PC-9 (cell line): ENCODE measurements around the gene POFUT2. TPM values are rescaled to one million over a fixed set of nuclear protein-coding genes. Genes with fewer than 3 reads are reported as not detected.

Experiments
- BruUV-seq: library from RNA; stranded (reverse); fragments of 400-500 nt; replicated peaks from 2 replicates; lab custom pipeline; 2021; lab: Mats Ljungman, UMichigan
- CTCF ChIA-PET: fragments of 300-600 bp; sonication (Branson Sonifier 250); formaldehyde crosslinking; loops from one replicate; lab custom pipeline; 2022; ENCODE audit warnings: antibody characterized with exemption; lab: Charles Lee
- POLR2A ChIA-PET: fragments of 300-600 bp; sonication (Branson Sonifier 250); formaldehyde crosslinking; loops from one replicate; lab custom pipeline; 2022; ENCODE audit warnings: antibody characterized with exemption; ENCODE audit not compliant: unreplicated experiment; lab: Charles Lee
- DNase-seq, 2 experiments: peaks; one replicate each; pipeline versions ENCODE4 v3.0.0 to v3.0.0-alpha.2; 2015 to 2022; ENCODE audit warnings: mixed read lengths in 1 of 2
- H2AFZ ChIP-seq: fragments of 200-600 bp; sonication (generic); 2 replicates; pipeline ENCODE4 v1.8.1; 2017; ENCODE audit warnings: antibody characterized with exemption
- H3F3A ChIP-seq: fragments of 200-600 bp; sonication (generic); 2 replicates; pipeline ENCODE4 v1.8.1; 2017; ENCODE audit warnings: antibody characterized with exemption, mild to moderate bottlenecking, low read depth; ENCODE audit not compliant: insufficient read depth
- H3K27ac ChIP-seq: fragments of 200-600 bp; sonication (generic); 2 replicates; pipeline ENCODE4 v1.6.1; 2016; ENCODE audit warnings: mixed run types
- H3K27me3 ChIP-seq: fragments of 200-600 bp; sonication (generic); 2 replicates; pipeline ENCODE4 v1.6.1; 2016; ENCODE audit warnings: low read depth, mixed run types; ENCODE audit not compliant: insufficient read depth
- H3K36me3 ChIP-seq: fragments of 200-600 bp; sonication (generic); 2 replicates; pipeline ENCODE4 v1.6.1; 2016; ENCODE audit warnings: low read depth, mixed run types
- H3K4me1 ChIP-seq: fragments of 200-600 bp; sonication (generic); replicated peaks from 2 replicates; pipeline ENCODE4 v1.6.1; 2016; ENCODE audit warnings: mixed run types; ENCODE audit not compliant: insufficient read depth
- H3K4me2 ChIP-seq: fragments of 200-600 bp; sonication (generic); 2 replicates; pipeline ENCODE4 v1.6.1; 2017; ENCODE audit warnings: mixed run types
- H3K4me3 ChIP-seq: fragments of 200-600 bp; sonication (generic); 2 replicates; pipeline ENCODE4 v1.6.1; 2016; ENCODE audit warnings: mixed run types
- H3K79me2 ChIP-seq: fragments of 200-600 bp; sonication (generic); 2 replicates; pipeline ENCODE4 v1.6.1; 2017; ENCODE audit warnings: low read depth, mixed run types
- H3K9me2 ChIP-seq: fragments of 200-600 bp; sonication (generic); 2 replicates; pipeline ENCODE4 v1.8.1; 2017; ENCODE audit warnings: mild to moderate bottlenecking; ENCODE audit not compliant: insufficient read depth
- H3K9me3 ChIP-seq: fragments of 200-600 bp; sonication (generic); 2 replicates; pipeline ENCODE4 v1.8.1; 2016; ENCODE audit warnings: low read depth; ENCODE audit not compliant: insufficient read depth
- H4K20me1 ChIP-seq: fragments of 200-600 bp; sonication (generic); 2 replicates; pipeline ENCODE4 v1.8.1; 2017; ENCODE audit not compliant: insufficient read depth
- EZH2 ChIP-seq: fragments of 200-600 bp; sonication (generic); IDR thresholded peaks from 2 replicates; pipeline ENCODE4 v1.8.0; 2017; ENCODE audit warnings: antibody characterized with exemption, low read depth
- intact Hi-C: fragments of 100-400 bp; cut with micrococcal nuclease; formaldehyde crosslinking; loops from one replicate; pipeline ENCODE4 v1.10.0; 2022; ENCODE audit not compliant: unreplicated experiment
- total RNA-seq: library from RNA; stranded (reverse); gene quantifications from 2 replicates; pipeline ENCODE4 v1.2.3, GENCODE V29; 2021
- TF ChIP-seq, protein P1 (sequence below): fragments of 200-600 bp; sonication (generic); conservative IDR thresholded peaks from 2 replicates; pipeline ENCODE4 v1.6.1; 2017; ENCODE audit warnings: mixed run types, antibody characterized with exemption, mild to moderate bottlenecking, moderate library complexity

POFUT2 gene
- total RNA-seq, 1 experiment from 2014 or later, result 32.6 TPM

DNA sequence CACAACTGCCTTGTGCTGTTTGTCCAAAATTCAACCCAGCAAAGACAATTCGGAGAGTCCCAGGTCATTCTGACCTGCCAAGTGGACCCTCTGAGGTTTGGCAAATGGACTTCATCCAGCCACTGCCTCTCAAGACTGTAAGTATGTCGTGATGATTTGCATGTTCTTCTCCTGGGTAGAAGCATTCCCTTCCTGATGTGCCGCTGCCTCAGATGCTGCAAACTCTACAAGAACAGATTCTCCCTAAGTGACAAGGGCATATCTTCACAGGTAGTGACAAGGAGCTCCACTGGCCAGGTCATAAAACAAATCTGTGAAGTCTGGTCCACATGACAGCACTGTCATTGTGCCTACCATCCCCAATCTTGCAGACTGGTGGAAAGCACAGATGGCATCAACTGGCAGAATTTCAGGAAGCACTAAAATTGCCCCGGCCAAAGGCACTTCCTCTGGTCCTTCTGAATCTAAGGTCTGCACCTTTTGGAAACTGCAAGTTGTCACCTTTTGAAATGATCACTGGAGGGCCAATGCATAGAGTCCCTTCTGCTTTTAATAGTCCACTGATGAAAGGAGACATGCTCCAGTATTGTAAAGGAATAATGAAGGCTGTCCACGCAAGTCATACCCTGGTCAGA, 27.4 kb downstream of the POFUT2 start:
- no peaks in the 10 kb centered on the region for H3K79me2 ChIP-seq
- H3K4me2 ChIP-seq, result no peak overlapping the region
- no peaks in the 10 kb centered on the region for H3K4me1 ChIP-seq
- no peak overlapping the region for H2AFZ ChIP-seq
- no peaks in the 10 kb centered on the region for H3K9me2 ChIP-seq
- ChIA-PET POLR2A (no interaction called here), CTCF (no interaction called here)
- intact Hi-C loops, result no loop called here
- H3F3A ChIP-seq, result no peaks in the 10 kb centered on the region
- TF ChIP-seq EZH2, result no peak
- TF ChIP-seq, protein P1, sequence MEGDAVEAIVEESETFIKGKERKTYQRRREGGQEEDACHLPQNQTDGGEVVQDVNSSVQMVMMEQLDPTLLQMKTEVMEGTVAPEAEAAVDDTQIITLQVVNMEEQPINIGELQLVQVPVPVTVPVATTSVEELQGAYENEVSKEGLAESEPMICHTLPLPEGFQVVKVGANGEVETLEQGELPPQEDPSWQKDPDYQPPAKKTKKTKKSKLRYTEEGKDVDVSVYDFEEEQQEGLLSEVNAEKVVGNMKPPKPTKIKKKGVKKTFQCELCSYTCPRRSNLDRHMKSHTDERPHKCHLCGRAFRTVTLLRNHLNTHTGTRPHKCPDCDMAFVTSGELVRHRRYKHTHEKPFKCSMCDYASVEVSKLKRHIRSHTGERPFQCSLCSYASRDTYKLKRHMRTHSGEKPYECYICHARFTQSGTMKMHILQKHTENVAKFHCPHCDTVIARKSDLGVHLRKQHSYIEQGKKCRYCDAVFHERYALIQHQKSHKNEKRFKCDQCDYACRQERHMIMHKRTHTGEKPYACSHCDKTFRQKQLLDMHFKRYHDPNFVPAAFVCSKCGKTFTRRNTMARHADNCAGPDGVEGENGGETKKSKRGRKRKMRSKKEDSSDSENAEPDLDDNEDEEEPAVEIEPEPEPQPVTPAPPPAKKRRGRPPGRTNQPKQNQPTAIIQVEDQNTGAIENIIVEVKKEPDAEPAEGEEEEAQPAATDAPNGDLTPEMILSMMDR, result no peak
- peaks cover 4% of the 10 kb centered on the region; the same call in 1 of the 2 replicates for H3K27me3 ChIP-seq
- TSS peak; percentile 17 for BruUV-seq
- no peak overlapping the region for H3K4me3 ChIP-seq
- H4K20me1 ChIP-seq, result no peaks in the 10 kb centered on the region
- no peaks in the 10 kb centered on the region for H3K36me3 ChIP-seq
- no peak for DNase-seq
- H3K27ac ChIP-seq, result no peak overlapping the region
- H3K9me3 ChIP-seq, result no peaks in the 10 kb centered on the region

DNA sequence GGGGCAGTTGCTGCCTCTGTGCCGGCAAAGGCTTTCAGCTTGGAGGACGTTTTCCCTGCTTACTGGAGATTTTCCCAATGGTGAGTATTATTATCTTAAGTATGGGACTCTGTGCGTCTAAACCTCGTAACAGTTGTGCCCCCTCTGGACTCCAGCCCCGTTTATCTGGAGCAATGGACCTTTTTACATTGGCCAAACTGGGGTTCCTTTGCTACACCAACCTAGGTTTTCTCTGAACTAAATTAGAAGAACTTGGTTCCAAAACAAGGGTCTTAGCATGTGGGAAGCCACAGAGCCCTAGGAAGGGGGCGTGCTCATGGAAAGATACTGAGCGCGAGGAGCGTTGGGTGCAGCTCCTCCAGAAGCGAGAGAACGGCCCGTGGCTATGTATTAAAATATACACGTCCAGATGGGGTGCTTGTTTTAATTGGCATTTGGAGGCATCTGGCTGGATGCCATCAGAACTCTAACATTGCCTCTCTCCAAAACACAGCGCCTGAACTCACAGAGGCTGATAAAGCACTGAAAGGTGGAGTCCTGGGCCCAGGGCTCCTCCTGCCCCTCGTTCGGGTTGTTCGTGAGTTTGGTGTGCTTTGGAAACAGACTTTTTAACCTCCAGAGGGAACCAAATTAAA, 28.4 kb downstream of the POFUT2 start:
- H3K27me3 ChIP-seq, result peaks cover 4% of the 10 kb centered on the region; the same call in 1 of the 2 replicates
- CTCF ChIA-PET, result no interaction called here

DNA sequence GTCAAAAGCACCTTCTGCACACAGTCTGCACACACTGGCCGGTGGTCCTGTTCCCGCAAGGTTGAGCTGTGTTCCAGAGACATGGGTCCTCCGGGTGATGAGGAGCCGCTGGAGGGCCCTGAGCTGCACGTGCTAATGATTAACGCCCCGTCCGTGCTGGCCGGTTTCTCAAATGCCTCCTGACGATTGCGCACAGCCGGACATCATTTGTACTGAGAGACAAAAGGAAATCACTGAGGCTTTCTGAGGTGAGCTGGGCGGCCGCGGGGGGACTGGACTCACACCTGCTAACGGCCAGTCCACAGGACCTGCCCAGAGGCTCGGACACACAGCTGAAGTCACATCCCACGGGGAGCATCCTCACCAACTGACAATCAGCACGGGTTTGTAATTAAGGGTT, 29.2 kb downstream of the POFUT2 start:
- Histone ChIP-seq H3F3A (no peaks in the 10 kb centered on the region), H3K9me2 (no peaks in the 10 kb centered on the region), H3K79me2 (no peaks in the 10 kb centered on the region), H3K4me3 (no peak overlapping the region), H3K4me1 (no peaks in the 10 kb centered on the region), H3K9me3 (no peaks in the 10 kb centered on the region), H3K27ac (no peak overlapping the region), H3K27me3 (peaks cover 4% of the 10 kb centered on the region; the same call in 1 of the 2 replicates), H3K36me3 (no peaks in the 10 kb centered on the region), H4K20me1 (no peaks in the 10 kb centered on the region), H2AFZ (no peak overlapping the region), H3K4me2 (no peak overlapping the region)
- intact Hi-C loops, result no loop called here
- DNase-seq, result no peak
- POLR2A ChIA-PET, result no interaction called here
- CTCF ChIA-PET, result no interaction called here
- no TSS peak for BruUV-seq
- TF ChIP-seq EZH2, result no peak
- TF ChIP-seq, protein P1, result no peak

More for the DNA sequence above, 28.4 kb downstream of the POFUT2 start:
- no peaks in the 10 kb centered on the region for H4K20me1 ChIP-seq
- no TSS peak for BruUV-seq
- DNase-seq, result no peak
- H3K4me3 ChIP-seq, result no peak overlapping the region
- no peaks in the 10 kb centered on the region for H3K9me3 ChIP-seq
- no peaks in the 10 kb centered on the region for H3K4me1 ChIP-seq
- intact Hi-C loops, result no loop called here
- H3F3A ChIP-seq, result no peaks in the 10 kb centered on the region
- H3K79me2 ChIP-seq, result no peaks in the 10 kb centered on the region
- POLR2A ChIA-PET, result no interaction called here
- H3K27ac ChIP-seq, result no peak overlapping the region
- no peak overlapping the region for H2AFZ ChIP-seq
- H3K9me2 ChIP-seq, result no peaks in the 10 kb centered on the region
- no peak for TF ChIP-seq EZH2
- TF ChIP-seq, protein P1, result no peak
- no peaks in the 10 kb centered on the region for H3K36me3 ChIP-seq
- H3K4me2 ChIP-seq, result no peak overlapping the region
